ENCODE measurements around the gene RUFY4. TPM values are rescaled to one million over a fixed set of nuclear protein-coding genes. Genes with fewer than 3 reads are reported as not detected.

RUFY4 gene
- total RNA-seq, 1 donor from 2014 or later = 0.17 TPM

- no peak for DNase-seq (ENCODE audit: low spot score)
These were observed 8.9 kb upstream of the RUFY4 start for GRCh38 chr2:218060118-218060517.

DNA sequence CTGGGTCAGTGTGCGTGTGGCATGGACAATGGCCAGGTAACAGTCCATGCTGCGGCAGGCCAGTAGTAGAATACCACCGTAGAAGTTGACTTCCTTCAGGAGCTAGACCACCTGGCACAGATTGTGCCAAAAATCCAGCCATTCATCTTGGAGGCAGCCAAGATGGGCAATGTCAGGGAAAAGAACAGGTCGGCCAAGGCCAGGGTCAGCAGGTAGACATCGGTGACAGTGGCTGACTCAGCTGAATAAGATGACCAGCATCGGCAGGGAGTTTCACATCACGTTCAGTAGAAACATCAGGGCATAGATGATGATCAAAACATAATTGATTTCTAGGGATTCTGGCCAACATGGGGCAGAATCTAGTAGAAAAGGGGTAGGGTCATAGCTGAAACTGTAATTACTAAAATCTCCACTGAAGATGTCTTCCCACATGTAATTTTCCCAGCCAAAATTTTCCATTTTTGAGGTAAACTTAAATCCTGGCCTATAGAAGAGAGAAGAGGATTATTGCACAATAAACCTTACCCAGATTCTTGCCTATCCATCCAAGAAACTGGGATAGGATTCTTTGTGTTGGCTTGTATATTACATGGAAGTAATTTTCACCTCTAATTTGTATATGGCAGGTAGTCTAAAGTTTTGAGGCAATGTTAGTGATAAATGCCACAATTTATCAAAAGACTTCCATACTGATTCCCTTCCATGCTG lies 7.9 kb upstream of the RUFY4 start:
- no peak for DNase-seq (ENCODE audit: low spot score)

- no peak for DNase-seq (ENCODE audit: low spot score)
These were observed 5.6 kb upstream of the RUFY4 start for GRCh38 chr2:218063486-218063885.

GRCh38 chr2:218063896-218064295 lies 5.2 kb upstream of the RUFY4 start:
- DNase-seq (ENCODE audit: low spot score) = no peak

GRCh38 chr2:218065239-218066006 lies 3.6 kb upstream of the RUFY4 start:
- no peak for DNase-seq (ENCODE audit: low spot score)

DNA sequence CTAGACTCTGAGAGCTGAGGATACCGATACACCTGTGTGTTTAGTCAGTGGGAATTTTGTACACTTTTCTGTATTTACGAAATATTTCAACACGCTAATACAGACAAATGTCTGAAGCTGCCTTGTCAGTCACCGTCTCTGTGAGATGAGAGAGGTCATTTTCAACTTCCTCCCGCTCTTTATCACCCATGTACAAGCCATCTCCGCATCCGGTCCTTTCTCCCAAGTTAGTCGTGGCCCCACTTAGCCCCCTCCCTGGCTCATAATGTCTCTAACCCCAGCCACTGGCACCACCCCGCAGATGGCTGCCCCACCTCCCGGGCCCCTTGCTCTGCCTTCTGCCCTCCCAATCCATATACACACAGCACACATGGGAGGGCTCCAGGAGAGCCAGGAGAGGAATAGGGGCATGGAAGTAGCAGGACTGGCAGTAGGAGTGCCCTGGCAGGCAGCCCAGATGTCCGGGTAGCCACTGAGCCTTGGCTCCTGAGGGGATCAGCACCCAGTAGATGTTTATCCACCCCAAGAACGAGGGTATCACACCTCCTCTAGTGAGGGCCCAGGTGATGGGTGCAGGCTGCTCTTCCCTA lies 2.0 kb upstream of the RUFY4 start:
- DNase-seq (ENCODE audit: low spot score) = no peak

DNA sequence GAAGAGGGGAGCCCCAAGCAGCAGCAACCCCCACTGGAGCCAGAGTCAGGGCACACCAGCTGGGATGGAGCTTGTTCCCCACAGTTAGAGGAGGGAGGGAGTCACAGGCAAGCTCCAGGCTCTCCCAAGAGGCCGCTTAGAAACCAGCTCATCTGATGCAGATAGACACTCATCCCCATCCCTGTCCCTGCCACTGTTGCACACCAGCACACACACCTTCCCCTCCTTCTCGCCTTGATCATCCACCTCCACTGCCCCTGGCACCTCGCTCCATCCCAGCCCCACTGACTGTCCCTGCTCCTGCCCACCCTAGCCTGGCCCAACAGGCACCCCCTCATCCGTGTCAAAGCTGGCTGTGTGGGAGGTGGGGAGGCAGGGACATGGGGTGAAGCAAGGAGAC lies 1.5 kb upstream of the RUFY4 start:
- no peak for DNase-seq (ENCODE audit: low spot score)

DNA sequence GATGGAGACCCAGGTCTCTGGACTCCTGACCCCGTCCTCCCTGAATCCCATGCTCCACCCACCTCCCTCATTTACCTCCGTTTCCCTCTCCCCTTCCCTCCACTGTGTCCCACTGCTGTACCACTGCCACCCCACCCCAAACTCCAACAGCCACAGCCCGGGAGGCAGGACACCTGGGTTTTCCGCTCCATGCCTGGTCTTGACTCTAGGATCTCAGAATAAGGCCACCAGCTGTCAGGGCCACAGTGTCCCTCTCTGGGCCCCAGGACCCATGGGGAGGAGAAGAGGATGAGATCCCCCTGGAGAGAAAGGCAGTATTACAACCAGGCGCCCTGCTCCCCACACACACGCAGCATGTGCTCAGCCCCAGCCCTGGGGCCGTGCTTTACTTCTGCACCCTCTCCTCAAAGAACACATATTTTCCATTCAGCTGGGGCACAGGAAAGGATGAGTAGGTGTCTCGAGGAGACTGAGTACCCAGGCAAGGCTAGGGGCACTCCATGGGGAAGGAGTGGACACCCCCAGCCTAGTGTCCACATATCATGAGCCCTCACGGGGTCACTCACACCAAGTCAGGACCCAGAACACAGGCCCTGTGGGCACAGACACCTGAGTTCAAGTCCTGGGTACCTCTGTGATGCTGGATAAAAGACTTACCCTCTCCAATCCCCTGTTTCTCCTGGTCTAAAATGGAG lies 700 bp downstream of the RUFY4 start:
- DNase-seq (ENCODE audit: low spot score) = no peak

GRCh38 chr2:218070587-218070986 lies 1.5 kb downstream of the RUFY4 start:
- DNase-seq (ENCODE audit: low spot score) = no peak

DNA sequence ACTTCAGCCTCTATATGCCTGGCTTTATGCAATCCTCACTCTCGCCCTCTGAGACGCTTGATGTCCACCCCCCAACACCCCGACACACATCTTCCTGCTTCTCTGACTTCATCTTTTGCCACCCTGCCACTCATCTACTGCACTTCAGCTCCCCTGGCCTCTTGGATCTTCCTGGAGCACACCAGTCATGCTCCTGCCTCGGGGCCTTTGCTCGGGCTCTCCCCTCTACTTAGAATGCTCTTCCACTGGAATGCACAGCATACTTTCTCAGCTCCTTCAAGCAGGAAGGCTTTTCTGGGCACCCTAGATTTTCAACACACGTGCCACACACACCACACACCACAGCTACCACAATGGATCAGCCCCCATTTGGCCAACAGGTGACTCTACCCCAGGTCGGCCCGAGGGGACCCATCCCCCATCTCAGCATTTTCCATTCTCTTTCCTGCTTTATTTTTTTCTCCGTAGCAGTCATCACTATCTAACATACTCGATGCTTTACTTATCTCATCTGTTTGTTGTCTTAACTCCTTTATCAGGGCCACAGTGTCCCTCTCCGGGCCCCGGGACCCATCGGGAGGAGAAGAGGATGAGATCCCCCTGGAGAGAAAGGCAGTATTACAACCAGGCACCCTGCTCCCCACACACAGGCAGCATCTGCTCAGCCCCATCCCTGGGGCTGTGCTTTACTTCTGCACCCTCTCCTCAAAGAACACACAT lies 2.3 kb downstream of the RUFY4 start:
- DNase-seq (ENCODE audit: low spot score) = no peak

DNA sequence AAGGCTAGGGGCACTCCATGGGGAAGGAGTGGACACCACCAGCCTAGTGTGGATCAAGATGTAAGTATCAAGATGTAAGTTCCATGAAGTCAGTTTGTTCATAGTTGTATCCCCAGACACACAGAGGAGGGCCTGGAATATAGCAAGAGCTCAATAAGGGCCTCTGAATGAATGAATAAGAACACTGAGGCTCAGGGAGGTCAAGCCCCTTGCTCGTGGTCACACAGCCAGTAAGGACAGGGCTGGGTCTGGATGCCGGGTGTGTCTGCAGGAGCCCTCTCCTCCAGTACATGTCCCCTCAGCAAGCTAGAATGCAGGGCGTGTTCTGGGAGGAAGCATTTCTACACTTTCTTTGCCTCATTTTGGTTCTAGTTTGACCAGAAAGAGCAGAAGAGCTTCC lies 2.9 kb downstream of the RUFY4 start:
- no peak for DNase-seq (ENCODE audit: low spot score)

- no peak for DNase-seq (ENCODE audit: low spot score)
These were observed 3.5 kb downstream of the RUFY4 start for GRCh38 chr2:218072478-218073024.

GRCh38 chr2:218073185-218073584 lies 4.1 kb downstream of the RUFY4 start:
- DNase-seq (ENCODE audit: low spot score) = no peak

DNA sequence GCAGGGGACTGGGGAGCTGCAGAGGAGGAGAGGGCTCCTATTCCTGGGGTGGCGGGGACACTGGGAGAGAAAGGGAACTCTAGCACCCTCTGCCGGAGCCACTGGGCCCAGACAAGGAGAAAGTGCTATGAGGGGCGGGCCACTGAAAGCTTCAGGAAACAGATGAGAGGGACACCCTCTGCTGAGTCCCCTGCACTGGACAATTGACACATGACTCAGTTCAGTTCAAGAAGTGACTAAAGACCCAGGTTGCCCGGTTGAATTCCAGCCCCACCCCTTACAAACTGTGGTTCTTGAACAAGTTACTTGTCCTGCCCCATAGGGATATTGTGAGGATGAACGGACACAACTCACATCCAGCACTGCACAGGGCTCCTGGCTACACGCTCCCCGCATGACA lies 5.0 kb downstream of the RUFY4 start:
- DNase-seq (ENCODE audit: low spot score) = no peak

- DNase-seq (ENCODE audit: low spot score) = no peak
These were observed 7.1 kb downstream of the RUFY4 start for GRCh38 chr2:218075975-218076811.

DNA sequence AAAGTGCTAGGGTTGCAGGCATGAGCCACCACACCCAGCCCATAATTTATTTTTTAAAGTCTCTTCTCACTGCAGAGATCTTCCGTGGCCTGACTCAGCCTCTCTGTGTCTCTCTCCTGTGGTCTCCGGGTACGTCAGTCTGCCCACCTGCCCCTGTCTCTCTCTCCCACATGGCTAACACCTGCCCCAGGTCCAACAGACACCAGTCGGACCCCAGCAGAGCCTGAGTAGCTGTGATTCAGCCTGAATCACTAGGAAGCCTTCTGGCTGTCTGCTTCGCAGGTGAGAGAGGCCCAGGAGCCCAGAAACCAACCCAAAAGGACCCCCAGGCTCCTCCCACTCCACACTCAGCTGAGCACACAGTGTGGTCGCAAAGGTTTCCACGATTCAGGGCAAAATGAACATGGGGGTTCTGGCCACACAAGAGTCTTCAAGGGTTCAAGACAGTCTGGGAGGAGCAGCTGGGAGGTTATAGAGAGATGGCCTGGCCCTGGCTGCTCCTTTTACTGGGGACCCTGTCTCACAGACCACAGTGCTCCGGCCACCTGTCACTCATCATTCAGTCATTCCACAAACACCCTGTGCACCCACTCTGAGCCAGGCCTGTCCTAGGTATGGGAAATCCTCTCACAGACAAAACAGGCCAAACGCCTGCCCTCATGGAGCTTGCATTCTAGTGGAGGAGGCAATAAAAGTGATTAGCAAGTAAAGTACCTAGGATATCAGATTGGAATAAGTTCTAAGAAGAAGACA lies 8.6 kb downstream of the RUFY4 start:
- DNase-seq (ENCODE audit: low spot score) = no peak

DNA sequence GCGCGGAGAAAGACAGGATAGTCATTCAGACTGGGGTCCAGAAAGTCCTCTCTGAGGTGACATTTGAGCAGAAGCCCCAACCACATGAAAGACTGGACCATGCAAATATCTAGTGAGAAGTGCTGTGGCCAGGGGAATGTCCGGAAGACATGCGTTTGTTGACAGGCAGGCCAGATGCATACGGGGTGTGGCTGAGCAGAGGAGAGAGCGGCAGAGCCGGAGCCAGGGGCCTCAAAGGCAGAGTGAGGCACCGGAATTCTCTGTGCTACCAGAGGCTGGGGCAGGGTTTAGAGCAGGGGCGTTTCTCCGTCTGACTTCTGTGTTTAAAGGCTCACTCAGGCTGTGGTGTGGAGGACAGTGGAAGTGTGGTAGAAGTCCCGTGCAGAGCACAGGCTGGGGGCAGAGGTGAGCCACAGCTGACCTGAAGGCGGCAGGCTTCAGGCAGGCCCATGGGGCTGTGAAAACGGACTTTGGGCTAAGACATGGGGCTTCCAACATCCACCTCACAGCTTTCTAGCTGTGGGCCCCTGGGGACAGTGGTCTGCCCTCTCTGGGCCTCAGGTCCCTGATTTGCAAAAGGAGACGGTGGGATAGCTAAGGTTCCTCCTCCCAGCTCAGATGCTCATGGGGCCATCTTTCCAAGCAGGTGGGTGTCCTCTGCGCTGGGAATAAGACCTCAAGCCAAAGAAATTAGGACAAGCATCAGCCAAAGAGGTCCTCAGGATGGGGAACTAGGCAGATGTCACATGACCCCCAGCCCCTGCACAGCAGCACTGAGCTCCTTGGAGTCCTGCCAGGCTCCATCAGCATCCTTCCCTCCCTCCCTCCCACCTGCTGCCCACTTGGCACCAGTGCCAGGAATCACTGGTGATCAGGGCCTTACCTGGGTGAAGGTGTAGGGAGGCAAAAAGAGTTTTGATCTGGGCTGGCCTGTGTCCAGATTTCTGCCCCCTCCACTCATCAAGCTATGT lies 11.2 kb downstream of the RUFY4 start:
- DNase-seq (ENCODE audit: low spot score) = no peak

GRCh38 chr2:218081063-218081462 lies 12.0 kb downstream of the RUFY4 start:
- no peak for DNase-seq (ENCODE audit: low spot score)

DNA sequence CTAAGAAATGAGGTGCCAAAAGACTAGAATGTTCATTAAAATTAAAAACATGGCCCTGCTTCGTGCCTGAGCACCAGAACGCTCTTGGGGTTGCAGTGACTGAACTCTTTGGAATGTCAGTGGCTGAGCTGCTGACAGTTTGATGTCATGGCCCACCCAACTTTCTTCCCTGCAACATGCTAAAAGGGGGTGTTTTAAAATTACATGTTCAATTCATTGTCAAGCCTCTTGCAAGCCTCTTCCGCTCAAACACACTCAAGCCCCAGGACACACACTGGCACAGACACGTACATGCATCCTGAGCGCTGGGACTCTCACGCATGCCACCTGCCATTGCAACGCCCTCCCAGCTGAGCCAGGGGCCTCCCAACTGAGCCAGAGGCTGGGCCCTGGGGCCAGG lies 12.6 kb downstream of the RUFY4 start:
- DNase-seq (ENCODE audit: low spot score) = no peak

Measured in mucosa of gallbladder (tissue), 1 donor.